ENCODE measurements around the gene LYPD1. TPM values are rescaled to one million over a fixed set of nuclear protein-coding genes. Genes with fewer than 3 reads are reported as not detected.

Gene LYPD1
- polyA plus RNA-seq, 1 of the 3 experiments (the other 2 are of a cell fraction), result 5.4 TPM

DNA sequence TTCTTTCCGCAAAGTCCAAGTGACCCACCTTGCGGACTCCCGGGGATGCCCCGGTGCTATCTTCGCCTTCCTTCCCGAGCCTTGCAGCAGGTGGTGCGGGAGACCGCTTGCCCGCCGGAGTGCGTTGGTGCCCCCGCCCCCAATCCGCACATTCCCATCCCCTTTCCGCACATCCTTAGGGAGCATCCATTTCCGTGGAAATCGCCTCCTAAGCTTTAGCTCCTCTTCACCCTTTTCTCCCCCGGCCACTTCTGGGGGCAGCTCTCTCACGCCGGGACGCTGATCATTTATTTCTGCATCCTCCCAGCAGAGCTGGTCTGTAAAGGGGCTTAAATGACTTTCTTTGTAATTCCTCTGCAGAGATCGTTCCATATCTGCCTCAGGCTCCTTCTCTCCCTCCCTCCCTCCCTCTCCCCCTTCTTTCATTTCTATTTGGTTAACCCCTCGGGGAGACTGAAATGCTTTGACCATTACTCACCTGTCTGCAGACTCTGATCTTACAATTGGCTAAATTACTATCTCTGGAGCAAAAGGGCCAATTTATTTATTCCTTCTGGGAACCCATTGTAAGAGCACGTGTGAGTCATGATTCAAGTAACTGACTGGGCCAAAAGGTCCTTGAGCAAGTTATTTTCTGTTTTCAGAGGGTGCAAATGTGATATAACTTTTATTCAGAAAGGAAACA lies 1.3 kb upstream of the LYPD1 start (continued):
- TF ChIP-seq TEAD4 (IDR thresholded peaks at IDR 0.05; ENCODE audit: borderline replicate concordance, insufficient read depth) (peak; percentile 44; the same call in 1 of the 2 replicates), GATA2 (CRISPR knock-in tag; IDR thresholded peaks at IDR 0.05) (no peak), RCOR1 (IDR thresholded peaks at IDR 0.05; ENCODE audit: low read length) (no peak), TCF12 (IDR thresholded peaks at IDR 0.05) (peak; percentile 67), NRF1 (IDR thresholded peaks at IDR 0.05; ENCODE audit: low read depth, low read length) (no peak), MEF2A (IDR thresholded peaks at IDR 0.05; ENCODE audit: borderline replicate concordance, low read depth) (peak; percentile 55; the same call in 1 of the 2 replicates), JUND (IDR thresholded peaks at IDR 0.05) (peak; percentile 86)
- TF ChIP-seq, protein P1, sequence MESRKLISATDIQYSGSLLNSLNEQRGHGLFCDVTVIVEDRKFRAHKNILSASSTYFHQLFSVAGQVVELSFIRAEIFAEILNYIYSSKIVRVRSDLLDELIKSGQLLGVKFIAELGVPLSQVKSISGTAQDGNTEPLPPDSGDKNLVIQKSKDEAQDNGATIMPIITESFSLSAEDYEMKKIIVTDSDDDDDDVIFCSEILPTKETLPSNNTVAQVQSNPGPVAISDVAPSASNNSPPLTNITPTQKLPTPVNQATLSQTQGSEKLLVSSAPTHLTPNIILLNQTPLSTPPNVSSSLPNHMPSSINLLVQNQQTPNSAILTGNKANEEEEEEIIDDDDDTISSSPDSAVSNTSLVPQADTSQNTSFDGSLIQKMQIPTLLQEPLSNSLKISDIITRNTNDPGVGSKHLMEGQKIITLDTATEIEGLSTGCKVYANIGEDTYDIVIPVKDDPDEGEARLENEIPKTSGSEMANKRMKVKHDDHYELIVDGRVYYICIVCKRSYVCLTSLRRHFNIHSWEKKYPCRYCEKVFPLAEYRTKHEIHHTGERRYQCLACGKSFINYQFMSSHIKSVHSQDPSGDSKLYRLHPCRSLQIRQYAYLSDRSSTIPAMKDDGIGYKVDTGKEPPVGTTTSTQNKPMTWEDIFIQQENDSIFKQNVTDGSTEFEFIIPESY (IDR thresholded peaks at IDR 0.05; ENCODE audit: borderline replicate concordance, low read depth), result no peak
- TF ChIP-seq, protein P2, sequence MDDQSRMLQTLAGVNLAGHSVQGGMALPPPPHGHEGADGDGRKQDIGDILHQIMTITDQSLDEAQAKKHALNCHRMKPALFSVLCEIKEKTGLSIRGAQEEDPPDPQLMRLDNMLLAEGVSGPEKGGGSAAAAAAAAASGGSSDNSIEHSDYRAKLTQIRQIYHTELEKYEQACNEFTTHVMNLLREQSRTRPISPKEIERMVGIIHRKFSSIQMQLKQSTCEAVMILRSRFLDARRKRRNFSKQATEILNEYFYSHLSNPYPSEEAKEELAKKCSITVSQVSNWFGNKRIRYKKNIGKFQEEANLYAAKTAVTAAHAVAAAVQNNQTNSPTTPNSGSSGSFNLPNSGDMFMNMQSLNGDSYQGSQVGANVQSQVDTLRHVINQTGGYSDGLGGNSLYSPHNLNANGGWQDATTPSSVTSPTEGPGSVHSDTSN (IDR thresholded peaks at IDR 0.05), result peak; percentile 69

DNA sequence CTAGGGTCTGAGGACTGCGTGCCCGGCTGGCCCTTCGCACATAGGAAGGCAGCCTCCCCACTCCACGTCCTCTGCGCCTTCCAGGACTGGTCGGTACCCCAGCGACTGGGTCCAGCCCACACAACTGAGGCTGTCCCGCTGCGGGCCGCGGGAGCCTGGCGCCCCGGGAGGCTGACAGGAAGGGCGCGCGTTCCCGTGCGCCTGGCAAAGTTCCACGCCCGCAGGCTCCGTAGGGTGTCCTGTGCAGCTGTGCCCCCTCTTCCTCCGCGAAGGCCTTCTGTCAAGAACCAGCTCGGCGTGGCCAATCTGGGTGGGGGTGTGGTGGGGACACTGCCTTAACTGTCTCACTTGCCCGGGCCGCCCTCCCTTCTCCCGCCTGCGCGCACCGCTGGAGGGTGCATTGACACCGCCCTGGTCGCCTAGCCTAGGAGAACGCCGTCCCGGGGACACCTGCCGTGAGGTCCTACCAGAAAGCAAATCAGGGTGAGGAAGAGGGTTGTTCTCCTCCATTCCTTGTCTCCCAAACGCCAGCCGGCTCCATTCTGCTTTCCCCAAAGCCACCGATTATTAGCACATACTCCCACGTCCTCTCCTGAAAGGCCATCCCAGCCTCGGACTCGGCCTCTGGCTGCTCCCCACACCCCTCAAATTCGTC lies 618 bp upstream of the LYPD1 start:
- Histone ChIP-seq H4K20me1 (ENCODE audit: insufficient read depth) (no peaks in the 10 kb centered on the region), H3K9me3 (no peaks in the 10 kb centered on the region), H3F3A (replicated peaks; ENCODE audit: insufficient read depth) (peaks cover 12% of the 10 kb centered on the region), H3K4me2 (peak overlapping the region; percentile 95), H3K9ac (peak overlapping the region; percentile 55; the same call in 1 of the 2 replicates), H3K27me3 (ENCODE audit: insufficient read depth) (no peaks in the 10 kb centered on the region), H3K36me3 (replicated peaks in 1 of 2; ENCODE audit: control insufficient read depth in 1 of 2, insufficient read depth in 2 of 2, low read length in 1 of 2) (peaks cover 0 to 3% of the 10 kb centered on the region in 2 experiments), H3K9me2 (no peaks in the 10 kb centered on the region), H3K4me1 (ENCODE audit: control insufficient read depth in 1 of 2, insufficient read depth in 2 of 2, low read depth in 1 of 2, low read length in 1 of 2) (peaks cover 8 to 29% of the 10 kb centered on the region in 2 experiments; a peak in 2 of 4 replicates), H2AFZ (ENCODE audit: low read depth) (peak overlapping the region; percentile 75; the same call in 1 of the 2 replicates), H3K27ac (ENCODE audit: low read depth in 2 of 2, low read length in 1 of 2) (peak overlapping the region in 1 of 2 experiments; percentile 74; a peak in 2 of 4 replicates), H3K4me3 (ENCODE audit: low read depth in 2 of 2, low read length in 1 of 2) (peak overlapping the region; percentile 49 to 76), H3K79me2 (ENCODE audit: insufficient read depth) (no peaks in the 10 kb centered on the region)
- CTCF ChIA-PET, result interaction anchor here (0.9 to 1.6 kb wide), 3 partner anchors 20 to 500 kb away, joined by 3 to 7 read pairs (median 3); no protein-coding TSS in a partner anchor
- POLR2A ChIA-PET, result no interaction called here
- peak; percentile 51 for DNase-seq
- WGBS (ENCODE audit: low lambda C conversion rate), result under 1% methylated on average over 12 of the region's 44 CpGs
- TF ChIP-seq, protein P3, sequence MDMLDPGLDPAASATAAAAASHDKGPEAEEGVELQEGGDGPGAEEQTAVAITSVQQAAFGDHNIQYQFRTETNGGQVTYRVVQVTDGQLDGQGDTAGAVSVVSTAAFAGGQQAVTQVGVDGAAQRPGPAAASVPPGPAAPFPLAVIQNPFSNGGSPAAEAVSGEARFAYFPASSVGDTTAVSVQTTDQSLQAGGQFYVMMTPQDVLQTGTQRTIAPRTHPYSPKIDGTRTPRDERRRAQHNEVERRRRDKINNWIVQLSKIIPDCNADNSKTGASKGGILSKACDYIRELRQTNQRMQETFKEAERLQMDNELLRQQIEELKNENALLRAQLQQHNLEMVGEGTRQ (IDR thresholded peaks at IDR 0.05; ENCODE audit: borderline replicate concordance, low read depth, low read length), result no peak
- TF ChIP-seq FOSL2 (IDR thresholded peaks at IDR 0.05; ENCODE audit: borderline replicate concordance, low read depth) (no peak), NFIC (IDR thresholded peaks at IDR 0.05; ENCODE audit: borderline replicate concordance) (no peak), EZH2phosphoT487 (IDR thresholded peaks at IDR 0.05; ENCODE audit: borderline replicate concordance, low read depth) (no peak), POLR2AphosphoS5 (IDR thresholded peaks at IDR 0.05; ENCODE audit: low read depth, low read length) (no peak), EP300 (IDR thresholded peaks at IDR 0.05; ENCODE audit: borderline replicate concordance in 1 of 2, low read depth in 1 of 2, low read length in 1 of 2) (no peak), CHD2 (IDR thresholded peaks at IDR 0.05; ENCODE audit: low read length, partially characterized antibody) (no peak), NRF1 (IDR thresholded peaks at IDR 0.05; ENCODE audit: low read depth, low read length) (no peak)
- TF ChIP-seq, protein P4, sequence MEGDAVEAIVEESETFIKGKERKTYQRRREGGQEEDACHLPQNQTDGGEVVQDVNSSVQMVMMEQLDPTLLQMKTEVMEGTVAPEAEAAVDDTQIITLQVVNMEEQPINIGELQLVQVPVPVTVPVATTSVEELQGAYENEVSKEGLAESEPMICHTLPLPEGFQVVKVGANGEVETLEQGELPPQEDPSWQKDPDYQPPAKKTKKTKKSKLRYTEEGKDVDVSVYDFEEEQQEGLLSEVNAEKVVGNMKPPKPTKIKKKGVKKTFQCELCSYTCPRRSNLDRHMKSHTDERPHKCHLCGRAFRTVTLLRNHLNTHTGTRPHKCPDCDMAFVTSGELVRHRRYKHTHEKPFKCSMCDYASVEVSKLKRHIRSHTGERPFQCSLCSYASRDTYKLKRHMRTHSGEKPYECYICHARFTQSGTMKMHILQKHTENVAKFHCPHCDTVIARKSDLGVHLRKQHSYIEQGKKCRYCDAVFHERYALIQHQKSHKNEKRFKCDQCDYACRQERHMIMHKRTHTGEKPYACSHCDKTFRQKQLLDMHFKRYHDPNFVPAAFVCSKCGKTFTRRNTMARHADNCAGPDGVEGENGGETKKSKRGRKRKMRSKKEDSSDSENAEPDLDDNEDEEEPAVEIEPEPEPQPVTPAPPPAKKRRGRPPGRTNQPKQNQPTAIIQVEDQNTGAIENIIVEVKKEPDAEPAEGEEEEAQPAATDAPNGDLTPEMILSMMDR (IDR thresholded peaks at IDR 0.05), result no peak; the same call in 1 of the 2 replicates
- TF ChIP-seq, protein P5, sequence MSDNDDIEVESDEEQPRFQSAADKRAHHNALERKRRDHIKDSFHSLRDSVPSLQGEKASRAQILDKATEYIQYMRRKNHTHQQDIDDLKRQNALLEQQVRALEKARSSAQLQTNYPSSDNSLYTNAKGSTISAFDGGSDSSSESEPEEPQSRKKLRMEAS (IDR thresholded peaks at IDR 0.05; ENCODE audit: low read depth), result no peak
- TF ChIP-seq, protein P2 (IDR thresholded peaks at IDR 0.05), result no peak
- TF ChIP-seq, protein P6, sequence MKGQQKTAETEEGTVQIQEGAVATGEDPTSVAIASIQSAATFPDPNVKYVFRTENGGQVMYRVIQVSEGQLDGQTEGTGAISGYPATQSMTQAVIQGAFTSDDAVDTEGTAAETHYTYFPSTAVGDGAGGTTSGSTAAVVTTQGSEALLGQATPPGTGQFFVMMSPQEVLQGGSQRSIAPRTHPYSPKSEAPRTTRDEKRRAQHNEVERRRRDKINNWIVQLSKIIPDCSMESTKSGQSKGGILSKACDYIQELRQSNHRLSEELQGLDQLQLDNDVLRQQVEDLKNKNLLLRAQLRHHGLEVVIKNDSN (IDR thresholded peaks at IDR 0.05; ENCODE audit: borderline replicate concordance, low read depth), result no peak
